MM.1S (cell line): ENCODE results near the gene NTF3.

ENCODE experiments used
- DNase-seq: peaks from one replicate; pipeline ENCODE4 v3.0.0-alpha.2; 2015
- H2AFZ ChIP-seq: fragments of 300-600 bp; sonication (generic); 2 replicates; pipeline ENCODE4 v1.6.0; 2016; ENCODE audit warnings: antibody characterized with exemption, low read length
- H3F3A ChIP-seq: fragments of 300-600 bp; sonication (generic); 2 replicates; pipeline ENCODE4 v1.6.1; 2016; ENCODE audit warnings: mild to moderate bottlenecking, antibody characterized with exemption, low read length, moderate library complexity, mixed read lengths; ENCODE audit not compliant: insufficient read depth
- H3K27ac ChIP-seq: fragments of 300-600 bp; sonication (generic); 2 replicates; pipeline ENCODE4 v1.5.1; 2016; ENCODE audit warnings: mild to moderate bottlenecking, low read length
- H3K27me3 ChIP-seq: fragments of 300-600 bp; sonication (generic); replicated peaks from 2 replicates; pipeline ENCODE4 v1.6.0; 2016; ENCODE audit warnings: low read length; ENCODE audit not compliant: insufficient read depth
- H3K36me3 ChIP-seq: fragments of 300-600 bp; sonication (generic); replicated peaks from 2 replicates; pipeline ENCODE4 v1.6.1; 2016; ENCODE audit warnings: mild to moderate bottlenecking, low read length, mixed read lengths; ENCODE audit not compliant: insufficient read depth
- H3K4me1 ChIP-seq: fragments of 300-600 bp; sonication (generic); 2 replicates; pipeline ENCODE4 v1.6.1; 2016; ENCODE audit warnings: low read length, mixed read lengths
- H3K4me2 ChIP-seq: fragments of 300-600 bp; sonication (generic); 2 replicates; pipeline ENCODE4 v1.6.0; 2016; ENCODE audit warnings: low read depth, low read length
- H3K4me3 ChIP-seq: fragments of 300-600 bp; sonication (generic); 2 replicates; pipeline ENCODE4 v1.5.1; 2016; ENCODE audit warnings: low read length, mixed read lengths
- H3K79me2 ChIP-seq: fragments of 300-600 bp; sonication (generic); 2 replicates; pipeline ENCODE4 v1.6.1; 2016; ENCODE audit warnings: mixed run types, low read length, mixed read lengths
- H3K9ac ChIP-seq: fragments of 300-600 bp; sonication (generic); 2 replicates; pipeline ENCODE4 v1.6.1; 2016; ENCODE audit warnings: low read length, mixed read lengths
- H3K9me2 ChIP-seq: fragments of 300-600 bp; sonication (generic); replicated peaks from 2 replicates; pipeline ENCODE4 v1.6.1; 2016; ENCODE audit warnings: mild to moderate bottlenecking, low read length, mixed read lengths; ENCODE audit not compliant: insufficient read depth
- H3K9me3 ChIP-seq: fragments of 300-600 bp; sonication (generic); replicated peaks from 2 replicates; pipeline ENCODE4 v1.6.1; 2016; ENCODE audit warnings: mild to moderate bottlenecking, low read length, mixed read lengths; ENCODE audit not compliant: insufficient read depth
- H4K20me1 ChIP-seq: fragments of 300-600 bp; sonication (generic); 2 replicates; pipeline ENCODE4 v1.6.1; 2016; ENCODE audit warnings: mild to moderate bottlenecking, low read length, moderate library complexity, mixed read lengths; ENCODE audit not compliant: insufficient read depth
- EZH2 ChIP-seq: fragments of 300-600 bp; sonication (generic); optimal IDR thresholded peaks from 2 replicates; pipeline ENCODE3; 2017; ENCODE audit warnings: low read depth, mild to moderate bottlenecking, antibody characterized with exemption, low read length, mixed read lengths
- EZH2phosphoT487 ChIP-seq: fragments of 300-600 bp; sonication (generic); IDR thresholded peaks from 2 replicates; pipeline ENCODE4 v1.6.1; 2018; ENCODE audit warnings: antibody characterized with exemption, low read length
- TF ChIP-seq, protein P1 (sequence below): fragments of 300-600 bp; sonication (generic); IDR thresholded peaks from 2 replicates; pipeline ENCODE4 v1.5.1; 2016; ENCODE audit warnings: antibody characterized with exemption, low read length, mixed read lengths

The NTF3 gene

DNA sequence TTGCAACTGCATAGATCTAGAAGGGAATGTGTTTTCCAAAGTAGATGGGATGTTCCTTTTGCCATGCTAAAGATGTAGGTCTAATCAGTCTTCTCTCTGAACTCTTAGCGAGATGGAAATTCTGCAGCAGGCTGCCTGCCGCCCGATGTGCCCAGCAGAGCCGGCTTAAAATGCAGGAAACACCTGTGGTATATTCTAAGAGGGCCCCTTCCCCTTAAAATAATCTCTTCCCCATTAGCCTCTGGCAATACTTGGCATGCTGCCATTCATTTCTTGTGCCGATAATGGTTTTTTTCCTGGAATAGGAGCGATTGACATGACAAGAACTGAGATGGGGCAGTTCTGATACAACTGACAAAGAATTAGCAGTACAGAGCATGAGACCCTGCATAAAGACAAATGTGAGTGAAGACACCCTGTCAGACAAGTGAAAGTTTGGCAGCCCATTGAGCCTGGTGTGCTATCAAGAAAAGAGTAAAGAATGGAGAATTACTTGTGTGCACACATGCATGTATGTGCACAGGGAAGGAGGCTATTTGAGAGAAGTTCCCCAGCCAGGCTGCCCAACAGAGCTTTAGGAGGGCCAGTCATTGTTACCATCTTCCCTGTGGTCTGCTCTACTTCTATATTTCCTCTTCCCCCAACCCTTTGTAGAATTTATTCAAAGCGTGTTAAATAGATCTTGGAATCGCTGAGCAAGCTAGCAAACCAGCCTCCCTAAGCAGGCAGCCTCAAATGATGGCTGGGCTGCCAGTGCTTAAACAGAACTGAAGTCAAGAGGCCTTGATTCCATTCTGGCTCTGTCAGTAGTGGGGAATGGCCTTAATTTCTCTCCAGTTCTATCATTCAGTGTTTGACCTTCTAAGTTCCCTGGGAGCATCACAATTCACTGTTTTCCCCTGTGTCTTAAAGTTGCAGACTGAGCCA is 29.6 kb upstream of the NTF3 start:
- no peaks in the 10 kb centered on the region for H4K20me1 ChIP-seq
- no peak for DNase-seq
- H3K27me3 ChIP-seq, result no peaks in the 10 kb centered on the region
- H3K9me3 ChIP-seq, result no peaks in the 10 kb centered on the region
- H2AFZ ChIP-seq, result no peak overlapping the region
- H3K27ac ChIP-seq, result no peak overlapping the region
- H3K9ac ChIP-seq, result no peak overlapping the region
- no peak overlapping the region for H3K4me2 ChIP-seq
- no peaks in the 10 kb centered on the region for H3K9me2 ChIP-seq
- no peaks in the 10 kb centered on the region for H3K79me2 ChIP-seq
- no peak for TF ChIP-seq EZH2phosphoT487
- no peak for TF ChIP-seq EZH2
- TF ChIP-seq, protein P1, sequence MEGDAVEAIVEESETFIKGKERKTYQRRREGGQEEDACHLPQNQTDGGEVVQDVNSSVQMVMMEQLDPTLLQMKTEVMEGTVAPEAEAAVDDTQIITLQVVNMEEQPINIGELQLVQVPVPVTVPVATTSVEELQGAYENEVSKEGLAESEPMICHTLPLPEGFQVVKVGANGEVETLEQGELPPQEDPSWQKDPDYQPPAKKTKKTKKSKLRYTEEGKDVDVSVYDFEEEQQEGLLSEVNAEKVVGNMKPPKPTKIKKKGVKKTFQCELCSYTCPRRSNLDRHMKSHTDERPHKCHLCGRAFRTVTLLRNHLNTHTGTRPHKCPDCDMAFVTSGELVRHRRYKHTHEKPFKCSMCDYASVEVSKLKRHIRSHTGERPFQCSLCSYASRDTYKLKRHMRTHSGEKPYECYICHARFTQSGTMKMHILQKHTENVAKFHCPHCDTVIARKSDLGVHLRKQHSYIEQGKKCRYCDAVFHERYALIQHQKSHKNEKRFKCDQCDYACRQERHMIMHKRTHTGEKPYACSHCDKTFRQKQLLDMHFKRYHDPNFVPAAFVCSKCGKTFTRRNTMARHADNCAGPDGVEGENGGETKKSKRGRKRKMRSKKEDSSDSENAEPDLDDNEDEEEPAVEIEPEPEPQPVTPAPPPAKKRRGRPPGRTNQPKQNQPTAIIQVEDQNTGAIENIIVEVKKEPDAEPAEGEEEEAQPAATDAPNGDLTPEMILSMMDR, result no peak
- H3K4me3 ChIP-seq, result no peak overlapping the region
- H3K36me3 ChIP-seq, result no peaks in the 10 kb centered on the region
- H3K4me1 ChIP-seq, result no peaks in the 10 kb centered on the region
- no peaks in the 10 kb centered on the region for H3F3A ChIP-seq

DNA sequence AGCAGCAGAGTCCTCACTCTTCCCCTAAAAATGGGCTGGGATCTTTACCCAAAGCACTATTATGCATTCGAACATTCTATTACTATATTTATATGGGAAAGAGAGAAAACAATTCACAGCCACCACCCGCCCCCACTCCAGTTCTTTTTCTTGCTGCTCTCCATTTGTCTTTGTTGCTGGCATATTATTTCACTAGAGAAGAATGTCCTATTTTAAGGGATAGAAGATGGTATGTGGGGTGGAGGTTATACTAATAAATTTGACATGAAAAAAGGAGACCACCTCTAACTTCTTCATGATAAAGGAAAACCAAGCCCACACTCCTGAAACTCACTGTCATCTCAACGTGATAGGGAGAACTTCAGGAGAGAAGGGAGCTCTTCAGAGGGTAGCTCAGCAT is 28.5 kb upstream of the NTF3 start:
- Histone ChIP-seq H3K4me1 (no peaks in the 10 kb centered on the region), H2AFZ (no peak overlapping the region), H3K4me2 (no peak overlapping the region), H3K4me3 (no peak overlapping the region), H3F3A (no peaks in the 10 kb centered on the region), H3K36me3 (no peaks in the 10 kb centered on the region), H3K79me2 (no peaks in the 10 kb centered on the region), H3K9ac (no peak overlapping the region), H3K27me3 (no peaks in the 10 kb centered on the region), H3K9me2 (no peaks in the 10 kb centered on the region), H3K27ac (no peak overlapping the region), H3K9me3 (no peaks in the 10 kb centered on the region), H4K20me1 (no peaks in the 10 kb centered on the region)
- no peak for DNase-seq
- TF ChIP-seq, protein P1, result no peak

DNA sequence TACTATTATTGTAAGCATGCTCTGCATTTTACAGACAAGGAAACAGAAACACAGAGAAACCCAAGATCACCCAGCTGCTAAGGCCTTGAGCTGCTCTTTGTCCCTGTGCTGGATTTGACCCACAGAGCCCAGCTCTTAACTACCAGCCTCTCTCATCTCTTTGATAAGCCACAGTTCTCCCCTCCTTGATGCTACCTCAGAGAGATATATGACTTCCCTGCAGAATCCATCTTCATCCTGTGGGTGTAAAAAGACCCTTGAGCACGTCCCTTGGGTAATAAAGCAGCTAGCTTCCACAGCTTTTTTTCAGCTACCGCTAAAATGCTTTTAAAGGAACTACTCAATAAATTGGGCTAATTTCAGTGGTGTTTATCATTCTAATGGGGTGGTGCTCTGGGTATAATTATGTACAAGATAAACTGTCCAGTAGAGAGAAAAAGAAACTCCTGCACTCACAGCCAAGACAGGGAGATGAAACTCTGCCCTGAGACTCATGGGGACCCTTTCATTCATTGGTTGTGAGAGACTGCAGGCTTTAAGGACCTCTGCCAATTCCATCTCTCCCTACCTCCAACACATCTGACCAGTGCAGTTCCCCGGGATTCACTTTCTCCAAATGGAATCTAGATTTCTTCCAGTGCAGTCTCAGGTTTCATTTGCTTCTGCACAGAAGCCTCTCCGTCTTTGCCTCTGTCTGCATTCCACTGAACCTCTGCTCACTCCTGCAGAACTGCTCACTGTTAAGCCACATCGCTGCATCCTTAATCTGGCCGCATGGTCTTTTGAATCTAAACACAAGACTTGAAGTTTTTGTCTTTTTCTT is 24.7 kb upstream of the NTF3 start:
- Histone ChIP-seq H3K4me1 (no peaks in the 10 kb centered on the region), H3K36me3 (no peaks in the 10 kb centered on the region), H3K9ac (no peak overlapping the region), H3K9me2 (no peaks in the 10 kb centered on the region), H2AFZ (no peak overlapping the region), H3K4me2 (no peak overlapping the region), H3K27me3 (no peaks in the 10 kb centered on the region), H3K27ac (no peak overlapping the region), H3K79me2 (no peaks in the 10 kb centered on the region), H3K9me3 (no peaks in the 10 kb centered on the region), H4K20me1 (no peaks in the 10 kb centered on the region), H3K4me3 (no peak overlapping the region), H3F3A (no peaks in the 10 kb centered on the region)
- DNase-seq, result no peak
- TF ChIP-seq EZH2 (no peak), EZH2phosphoT487 (no peak)
- TF ChIP-seq, protein P1, result no peak
